ENCODE measurements around the gene DICER1.
"Not testable (repeated sequence)": the region's sequence is repeated elsewhere in the genome, so short reads cannot be mapped to it uniquely, and the experiment has no call there.

The DICER1 gene

DNA sequence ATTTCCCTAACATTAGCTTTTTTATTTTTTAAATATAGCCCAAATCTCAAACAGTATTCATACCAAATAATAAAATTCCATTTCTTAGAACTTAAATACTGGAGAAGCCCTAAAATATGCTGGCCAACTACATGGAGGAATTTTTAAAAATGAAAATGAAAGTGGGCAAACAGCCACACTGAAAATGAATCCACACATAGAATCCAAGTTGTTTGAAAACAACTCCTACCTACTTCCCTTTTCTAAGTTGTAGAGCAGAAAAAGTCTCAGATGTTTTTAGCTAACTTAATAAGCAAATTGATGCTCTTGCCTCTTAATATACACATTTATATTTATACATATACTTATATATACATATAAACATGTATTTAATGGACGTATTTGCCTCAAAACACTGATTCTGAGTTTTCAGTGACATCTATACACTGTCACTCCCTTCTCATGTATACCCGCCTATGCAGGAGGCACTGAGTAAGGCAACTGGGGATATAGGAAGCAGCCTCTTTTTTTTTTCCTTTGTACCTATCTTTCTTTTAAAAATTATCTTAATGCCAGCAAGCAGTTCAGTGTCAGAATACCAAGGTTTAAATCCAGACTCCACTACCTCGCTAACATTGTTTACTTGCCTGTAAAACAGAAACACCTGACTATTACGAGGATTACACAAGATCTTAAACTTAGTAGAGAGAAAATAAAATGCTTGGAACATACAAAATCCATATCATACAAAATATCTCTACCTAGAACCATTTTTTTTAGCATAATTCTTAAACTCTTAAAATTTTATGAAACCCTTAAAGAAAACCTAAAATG, 13.3 kb downstream of the DICER1 start:
- Histone ChIP-seq H3K9me3 (replicated peaks; ENCODE audit: low read length) (no peaks in the 10 kb centered on the region), H3K4me3 (ENCODE audit: low read length) (no peak overlapping the region), H3K4me1 (ENCODE audit: control insufficient read depth, insufficient read depth, low read length) (no peaks in the 10 kb centered on the region), H3K4me2 (ENCODE audit: low read length) (peak overlapping the region; percentile 21), H3K36me3 (ENCODE audit: insufficient read depth, low read length) (no peaks in the 10 kb centered on the region), H3K9ac (ENCODE audit: low read depth, low read length) (no peak overlapping the region), H3K27me3 (ENCODE audit: control insufficient read depth, insufficient read depth, low read length) (no peaks in the 10 kb centered on the region)

DNA sequence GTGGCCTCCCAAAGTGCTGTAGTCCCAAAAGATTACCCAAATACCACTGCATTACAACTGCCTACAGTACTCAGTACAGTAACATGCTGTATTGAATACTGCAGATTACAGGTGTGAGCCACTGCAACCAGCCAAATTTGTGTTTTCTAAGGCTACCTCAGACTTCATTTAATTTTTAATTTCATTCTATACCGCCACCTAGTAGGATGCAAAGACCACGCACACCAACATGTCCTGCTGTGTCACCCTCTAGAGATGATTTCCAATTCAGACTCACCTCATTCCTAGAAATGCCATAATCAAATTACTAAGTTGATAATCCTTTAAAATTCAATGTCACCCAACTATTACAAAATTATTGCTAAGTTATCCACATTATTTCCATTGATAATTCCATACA, 15.1 kb downstream of the DICER1 start:
- no peaks in the 10 kb centered on the region for H3K9me3 ChIP-seq (replicated peaks; ENCODE audit: low read length)
- H3K9ac ChIP-seq (ENCODE audit: low read depth, low read length): no peak overlapping the region
- H3K4me3 ChIP-seq (ENCODE audit: low read length): no peak overlapping the region
- no peak overlapping the region for H3K4me2 ChIP-seq (ENCODE audit: low read length)
- H3K27me3 ChIP-seq (ENCODE audit: control insufficient read depth, insufficient read depth, low read length): no peaks in the 10 kb centered on the region
- peaks cover 4% of the 10 kb centered on the region for H3K4me1 ChIP-seq (ENCODE audit: control insufficient read depth, insufficient read depth, low read length)
- H3K36me3 ChIP-seq (ENCODE audit: insufficient read depth, low read length): no peaks in the 10 kb centered on the region

DNA sequence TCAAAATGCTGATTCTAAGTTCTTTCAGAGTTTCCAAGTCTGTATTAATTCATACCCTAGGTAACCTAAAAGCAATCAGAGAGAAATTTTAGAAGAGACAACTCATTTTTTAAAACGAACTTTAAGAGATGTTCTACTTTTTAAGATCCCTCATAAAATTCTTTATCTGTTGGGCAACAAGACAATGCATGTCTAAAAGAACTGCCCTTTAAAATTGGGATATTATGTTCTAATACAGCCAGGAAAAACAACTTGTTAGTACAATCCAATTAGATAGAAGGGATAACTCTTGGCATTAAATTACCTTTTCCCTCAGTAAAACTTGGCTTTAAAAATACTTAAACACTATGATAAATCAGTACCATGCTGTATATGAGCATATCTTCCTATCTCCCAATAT, 15.6 kb downstream of the DICER1 start:
- Histone ChIP-seq H3K4me1 (ENCODE audit: control insufficient read depth, insufficient read depth, low read length) (peaks cover 4% of the 10 kb centered on the region), H3K9me3 (replicated peaks; ENCODE audit: low read length) (no peaks in the 10 kb centered on the region), H3K36me3 (ENCODE audit: insufficient read depth, low read length) (no peaks in the 10 kb centered on the region), H3K27me3 (ENCODE audit: control insufficient read depth, insufficient read depth, low read length) (no peaks in the 10 kb centered on the region), H3K4me3 (ENCODE audit: low read length) (no peak overlapping the region), H3K4me2 (ENCODE audit: low read length) (no peak overlapping the region), H3K9ac (ENCODE audit: low read depth, low read length) (no peak overlapping the region)

GRCh38 chr14:95140060-95140858, 17.1 kb downstream of the DICER1 start:
- H3K4me2 ChIP-seq (ENCODE audit: low read length): no peak overlapping the region
- no peaks in the 10 kb centered on the region for H3K9me3 ChIP-seq (replicated peaks; ENCODE audit: low read length)
- H3K4me1 ChIP-seq (ENCODE audit: control insufficient read depth, insufficient read depth, low read length): peaks cover 4% of the 10 kb centered on the region
- H3K27me3 ChIP-seq (ENCODE audit: control insufficient read depth, insufficient read depth, low read length): no peaks in the 10 kb centered on the region
- H3K4me3 ChIP-seq (ENCODE audit: low read length): no peak overlapping the region
- H3K9ac ChIP-seq (ENCODE audit: low read depth, low read length): peak overlapping the region; percentile 0
- no peaks in the 10 kb centered on the region for H3K36me3 ChIP-seq (ENCODE audit: insufficient read depth, low read length)

DNA sequence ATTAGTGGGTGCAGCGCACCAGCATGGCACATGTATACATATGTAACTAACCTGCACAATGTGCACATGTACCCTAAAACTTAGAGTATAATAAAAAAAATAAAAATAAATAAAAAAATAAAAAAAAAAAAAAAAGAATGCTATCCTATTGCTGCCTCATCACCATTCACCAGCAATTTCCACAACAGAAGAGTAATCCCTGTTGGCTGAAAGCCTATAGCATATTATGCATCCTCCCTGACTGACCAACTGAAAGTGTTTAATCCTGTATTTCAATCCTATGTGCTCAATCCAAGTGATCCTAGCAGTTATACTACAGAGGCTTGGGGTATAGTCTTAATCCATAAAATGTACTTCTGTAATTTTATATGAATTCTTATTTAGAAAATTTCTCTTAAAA, 18.5 kb downstream of the DICER1 start:
- no peak overlapping the region for H3K4me2 ChIP-seq (ENCODE audit: low read length)
- H3K36me3 ChIP-seq (ENCODE audit: insufficient read depth, low read length): no peaks in the 10 kb centered on the region
- no peak overlapping the region for H3K9ac ChIP-seq (ENCODE audit: low read depth, low read length)
- no peak overlapping the region for H3K4me3 ChIP-seq (ENCODE audit: low read length)
- no peaks in the 10 kb centered on the region for H3K27me3 ChIP-seq (ENCODE audit: control insufficient read depth, insufficient read depth, low read length)
- peaks cover 4% of the 10 kb centered on the region for H3K4me1 ChIP-seq (ENCODE audit: control insufficient read depth, insufficient read depth, low read length)
- no peaks in the 10 kb centered on the region for H3K9me3 ChIP-seq (replicated peaks; ENCODE audit: low read length)

DNA sequence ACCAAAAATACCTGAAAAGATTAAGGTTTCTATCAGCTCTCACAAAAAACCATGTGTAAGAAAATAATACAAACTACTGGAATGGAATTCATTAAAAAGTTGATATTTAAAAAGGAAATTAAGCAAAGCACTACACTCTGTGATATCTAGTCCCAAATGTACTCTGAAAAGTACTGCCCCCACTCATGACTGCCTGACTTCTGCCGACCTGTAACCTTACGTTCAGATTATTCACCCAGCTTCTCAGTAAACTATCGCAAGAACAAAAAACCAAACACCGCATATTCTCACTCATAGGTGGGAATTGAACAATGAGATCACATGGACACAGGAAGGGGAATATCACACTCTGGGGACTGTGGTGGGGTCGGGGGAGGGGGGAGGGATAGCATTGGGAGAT, 18.9 kb downstream of the DICER1 start:
- not testable (repeated sequence) for H3K9me3 ChIP-seq (replicated peaks; ENCODE audit: low read length); H3K27me3 ChIP-seq (ENCODE audit: control insufficient read depth, insufficient read depth, low read length); H3K4me1 ChIP-seq (ENCODE audit: control insufficient read depth, insufficient read depth, low read length); H3K4me3 ChIP-seq (ENCODE audit: low read length); H3K9ac ChIP-seq (ENCODE audit: low read depth, low read length); H3K4me2 ChIP-seq (ENCODE audit: low read length); H3K36me3 ChIP-seq (ENCODE audit: insufficient read depth, low read length)

DNA sequence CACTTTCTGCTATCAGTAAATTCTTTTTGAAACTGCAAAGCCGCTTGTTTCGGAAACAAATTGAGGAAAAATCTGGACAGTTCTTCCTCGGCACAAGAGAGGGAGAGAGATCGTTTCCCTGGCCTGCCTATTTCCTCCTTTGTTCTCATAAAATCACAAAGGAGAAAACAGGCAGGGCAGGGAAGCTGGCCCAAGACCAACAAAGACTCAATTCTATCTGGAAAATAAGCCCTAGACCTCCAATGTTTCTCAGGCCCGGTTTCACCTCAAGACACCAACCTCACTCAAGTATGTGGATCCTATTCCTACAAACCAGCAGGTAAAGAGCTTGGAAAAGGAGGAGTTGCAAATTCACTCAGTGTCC, 19.5 kb downstream of the DICER1 start:
- H3K27me3 ChIP-seq (ENCODE audit: control insufficient read depth, insufficient read depth, low read length): no peaks in the 10 kb centered on the region

GRCh38 chr14:95137164-95137803, 20.0 kb downstream of the DICER1 start:
- no peak overlapping the region for H3K4me3 ChIP-seq (ENCODE audit: low read length)
- H3K4me1 ChIP-seq (ENCODE audit: control insufficient read depth, insufficient read depth, low read length): peaks cover 15% of the 10 kb centered on the region
- H3K36me3 ChIP-seq (ENCODE audit: insufficient read depth, low read length): peaks cover 2% of the 10 kb centered on the region
- H3K27me3 ChIP-seq (ENCODE audit: control insufficient read depth, insufficient read depth, low read length): no peaks in the 10 kb centered on the region
- no peak overlapping the region for H3K9ac ChIP-seq (ENCODE audit: low read depth, low read length)
- no peaks in the 10 kb centered on the region for H3K9me3 ChIP-seq (replicated peaks; ENCODE audit: low read length)
- H3K4me2 ChIP-seq (ENCODE audit: low read length): peak overlapping the region; percentile 25

More for the DNA sequence above, 19.5 kb downstream of the DICER1 start:
- peak overlapping the region; percentile 25 for H3K4me2 ChIP-seq (ENCODE audit: low read length)
- no peaks in the 10 kb centered on the region for H3K9me3 ChIP-seq (replicated peaks; ENCODE audit: low read length)
- H3K36me3 ChIP-seq (ENCODE audit: insufficient read depth, low read length): no peaks in the 10 kb centered on the region
- H3K4me1 ChIP-seq (ENCODE audit: control insufficient read depth, insufficient read depth, low read length): peaks cover 12% of the 10 kb centered on the region
- no peak overlapping the region for H3K9ac ChIP-seq (ENCODE audit: low read depth, low read length)
- H3K4me3 ChIP-seq (ENCODE audit: low read length): no peak overlapping the region

- Histone ChIP-seq H3K4me1 (ENCODE audit: control insufficient read depth, insufficient read depth, low read length) (peaks cover 15% of the 10 kb centered on the region), H3K4me2 (ENCODE audit: low read length) (no peak overlapping the region), H3K27me3 (ENCODE audit: control insufficient read depth, insufficient read depth, low read length) (no peaks in the 10 kb centered on the region), H3K9me3 (replicated peaks; ENCODE audit: low read length) (no peaks in the 10 kb centered on the region), H3K4me3 (ENCODE audit: low read length) (no peak overlapping the region), H3K36me3 (ENCODE audit: insufficient read depth, low read length) (peaks cover 3% of the 10 kb centered on the region), H3K9ac (ENCODE audit: low read depth, low read length) (no peak overlapping the region)
These were observed 20.7 kb downstream of the DICER1 start for GRCh38 chr14:95136631-95137030.

- H3K27me3 ChIP-seq (ENCODE audit: control insufficient read depth, insufficient read depth, low read length): no peaks in the 10 kb centered on the region
- H3K9ac ChIP-seq (ENCODE audit: low read depth, low read length): no peak overlapping the region
- H3K4me2 ChIP-seq (ENCODE audit: low read length): no peak overlapping the region
- H3K9me3 ChIP-seq (replicated peaks; ENCODE audit: low read length): no peaks in the 10 kb centered on the region
- peaks cover 16% of the 10 kb centered on the region for H3K36me3 ChIP-seq (ENCODE audit: insufficient read depth, low read length)
- no peak overlapping the region for H3K4me3 ChIP-seq (ENCODE audit: low read length)
- peaks cover 15% of the 10 kb centered on the region for H3K4me1 ChIP-seq (ENCODE audit: control insufficient read depth, insufficient read depth, low read length)
These were observed 22.9 kb downstream of the DICER1 start for GRCh38 chr14:95134304-95134933.

- Histone ChIP-seq H3K4me2 (ENCODE audit: low read length) (no peak overlapping the region), H3K27me3 (ENCODE audit: control insufficient read depth, insufficient read depth, low read length) (no peaks in the 10 kb centered on the region), H3K9me3 (replicated peaks; ENCODE audit: low read length) (no peaks in the 10 kb centered on the region), H3K4me1 (ENCODE audit: control insufficient read depth, insufficient read depth, low read length) (peaks cover 15% of the 10 kb centered on the region), H3K4me3 (ENCODE audit: low read length) (no peak overlapping the region), H3K9ac (ENCODE audit: low read depth, low read length) (no peak overlapping the region), H3K36me3 (ENCODE audit: insufficient read depth, low read length) (peaks cover 23% of the 10 kb centered on the region)
These were observed 24.0 kb downstream of the DICER1 start for GRCh38 chr14:95133282-95133681.
